ENCODE data around the gene PECR.

PECR gene

GRCh38 chr2:216002693-216003092 is 78.9 kb downstream of the PECR start:
- H2AFZ ChIP-seq (ENCODE audit: low read length) = no peak overlapping the region
- no peak overlapping the region for H3K9ac ChIP-seq (ENCODE audit: low read length)
- H3K4me1 ChIP-seq (ENCODE audit: low read length) = no peaks in the 10 kb centered on the region

GRCh38 chr2:216002101-216002678 is 79.4 kb downstream of the PECR start:
- Histone ChIP-seq H3K27ac (ENCODE audit: low read length) (no peak overlapping the region), H3F3A (ENCODE audit: insufficient read depth, low read length) (no peaks in the 10 kb centered on the region), H3K4me1 (ENCODE audit: low read length) (no peaks in the 10 kb centered on the region), H3K4me3 (ENCODE audit: low read length) (no peak overlapping the region), H3K27me3 (replicated peaks; ENCODE audit: insufficient read depth, low read length) (no peaks in the 10 kb centered on the region), H4K20me1 (ENCODE audit: insufficient read depth, low read length) (no peaks in the 10 kb centered on the region), H3K9ac (ENCODE audit: low read length) (no peak overlapping the region), H2AFZ (ENCODE audit: low read length) (no peak overlapping the region), H3K9me2 (replicated peaks; ENCODE audit: insufficient read depth, low read length) (no peaks in the 10 kb centered on the region), H3K4me2 (ENCODE audit: low read depth, low read length) (no peak overlapping the region), H3K36me3 (replicated peaks; ENCODE audit: insufficient read depth, low read length) (no peaks in the 10 kb centered on the region), H3K79me2 (ENCODE audit: low read length) (peaks cover 95% of the 10 kb centered on the region), H3K9me3 (replicated peaks; ENCODE audit: insufficient read depth, low read length) (no peaks in the 10 kb centered on the region)
- DNase-seq = no peak
- TF ChIP-seq CTCF (IDR thresholded peaks at IDR 0.05; ENCODE audit: low read length) = no peak
- TF ChIP-seq EZH2 (optimal IDR thresholded peaks at IDR 0.05; ENCODE audit: low read depth, low read length) = no peak
- TF ChIP-seq EZH2phosphoT487 (IDR thresholded peaks at IDR 0.05; ENCODE audit: low read length) = no peak

More at GRCh38 chr2:216002693-216003092, 78.9 kb downstream of the PECR start:
- no peak for TF ChIP-seq EZH2phosphoT487 (IDR thresholded peaks at IDR 0.05; ENCODE audit: low read length)
- no peak for TF ChIP-seq EZH2 (optimal IDR thresholded peaks at IDR 0.05; ENCODE audit: low read depth, low read length)
- TF ChIP-seq CTCF (IDR thresholded peaks at IDR 0.05; ENCODE audit: low read length) = no peak
- Histone ChIP-seq H3K27me3 (replicated peaks; ENCODE audit: insufficient read depth, low read length) (no peaks in the 10 kb centered on the region), H3K27ac (ENCODE audit: low read length) (no peak overlapping the region), H3F3A (ENCODE audit: insufficient read depth, low read length) (no peaks in the 10 kb centered on the region), H3K4me3 (ENCODE audit: low read length) (no peak overlapping the region), H3K4me2 (ENCODE audit: low read depth, low read length) (no peak overlapping the region), H3K9me2 (replicated peaks; ENCODE audit: insufficient read depth, low read length) (no peaks in the 10 kb centered on the region), H3K9me3 (replicated peaks; ENCODE audit: insufficient read depth, low read length) (no peaks in the 10 kb centered on the region), H4K20me1 (ENCODE audit: insufficient read depth, low read length) (no peaks in the 10 kb centered on the region), H3K36me3 (replicated peaks; ENCODE audit: insufficient read depth, low read length) (no peaks in the 10 kb centered on the region), H3K79me2 (ENCODE audit: low read length) (peaks cover 90% of the 10 kb centered on the region)
- DNase-seq = no peak

GRCh38 chr2:216001216-216002100 is 80.2 kb downstream of the PECR start:
- Histone ChIP-seq H3K9me2 (replicated peaks; ENCODE audit: insufficient read depth, low read length) (no peaks in the 10 kb centered on the region), H3K27me3 (replicated peaks; ENCODE audit: insufficient read depth, low read length) (no peaks in the 10 kb centered on the region), H3K9me3 (replicated peaks; ENCODE audit: insufficient read depth, low read length) (no peaks in the 10 kb centered on the region), H3K79me2 (ENCODE audit: low read length) (peaks cover 94% of the 10 kb centered on the region), H3K4me3 (ENCODE audit: low read length) (no peak overlapping the region), H3K4me1 (ENCODE audit: low read length) (no peaks in the 10 kb centered on the region), H3F3A (ENCODE audit: insufficient read depth, low read length) (no peaks in the 10 kb centered on the region), H3K27ac (ENCODE audit: low read length) (no peak overlapping the region), H3K9ac (ENCODE audit: low read length) (no peak overlapping the region), H4K20me1 (ENCODE audit: insufficient read depth, low read length) (no peaks in the 10 kb centered on the region), H3K36me3 (replicated peaks; ENCODE audit: insufficient read depth, low read length) (no peaks in the 10 kb centered on the region), H2AFZ (ENCODE audit: low read length) (no peak overlapping the region), H3K4me2 (ENCODE audit: low read depth, low read length) (no peak overlapping the region)
- DNase-seq = no peak
- TF ChIP-seq EZH2phosphoT487 (IDR thresholded peaks at IDR 0.05; ENCODE audit: low read length) = no peak
- TF ChIP-seq EZH2 (optimal IDR thresholded peaks at IDR 0.05; ENCODE audit: low read depth, low read length) = no peak
- TF ChIP-seq CTCF (IDR thresholded peaks at IDR 0.05; ENCODE audit: low read length) = no peak

Data from MM.1S (cell line).